ENCODE results near the gene IFITM1. TPM values are rescaled to one million over a fixed set of nuclear protein-coding genes. Genes with fewer than 3 reads are reported as not detected.
"Not testable (repeated sequence)": the region's sequence is repeated elsewhere in the genome, so short reads cannot be mapped to it uniquely, and the experiment has no call there.

Gene IFITM1
- total RNA-seq, 1 donor from 2014 or later = 379 TPM

GRCh38 chr11:306645-307371, 7.0 kb upstream of the IFITM1 start:
- H3K4me3 ChIP-seq = no peak overlapping the region
- no peaks in the 10 kb centered on the region for H3K9me3 ChIP-seq
- no peak for DNase-seq (ENCODE audit: extremely low spot score in 2 of 2)
- peaks cover 22% of the 10 kb centered on the region for H3K4me1 ChIP-seq
- H3K36me3 ChIP-seq = no peaks in the 10 kb centered on the region
- H3K27ac ChIP-seq = peak overlapping the region; percentile 52
- H3K27me3 ChIP-seq = no peaks in the 10 kb centered on the region
- intact Hi-C loops (cut with DNase I) = loop anchor here (5.0 kb wide), 1 partner anchor 50 kb away; no protein-coding TSS in a partner anchor
- TF ChIP-seq POLR2AphosphoS5 (IDR thresholded peaks at IDR 0.05; ENCODE audit: insufficient read depth in 1 of 2, low read depth in 1 of 2) (no peak), CTCF (IDR thresholded peaks at IDR 0.05) (no peak), POLR2A (IDR thresholded peaks at IDR 0.05) (no peak)

- peak in 1 of 2 donors; percentile 97 for DNase-seq (ENCODE audit: extremely low spot score in 2 of 2)
- H3K27me3 ChIP-seq, H3K9me3 ChIP-seq, H3K36me3 ChIP-seq: not testable (repeated sequence)
- intact Hi-C loops (cut with DNase I) = loop anchor here (5.0 kb wide), 1 partner anchor 49 kb away; no protein-coding TSS in a partner anchor
- peak within 1 kb of the TSS; percentile 89 for H3K27ac ChIP-seq
- H3K4me1 ChIP-seq = peaks cover 33% of the 10 kb centered on the region
- peak within 1 kb of the TSS; percentile 47 to 57 for H3K4me3 ChIP-seq
- peak in 1 of 2 donors; percentile 78 for TF ChIP-seq POLR2A (IDR thresholded peaks at IDR 0.05)
- peak in 1 of 2 donors; percentile 86 for TF ChIP-seq POLR2AphosphoS5 (IDR thresholded peaks at IDR 0.05; ENCODE audit: insufficient read depth in 1 of 2, low read depth in 1 of 2)
Measured at GRCh38 chr11:307766-308708, 5.8 kb upstream of the IFITM1 start, which contains the start of gene IFITM2. TSS of gene IFITM2 (plus strand) at chr11:307816. CDS start at chr11:308193, 377 bp downstream.

DNA sequence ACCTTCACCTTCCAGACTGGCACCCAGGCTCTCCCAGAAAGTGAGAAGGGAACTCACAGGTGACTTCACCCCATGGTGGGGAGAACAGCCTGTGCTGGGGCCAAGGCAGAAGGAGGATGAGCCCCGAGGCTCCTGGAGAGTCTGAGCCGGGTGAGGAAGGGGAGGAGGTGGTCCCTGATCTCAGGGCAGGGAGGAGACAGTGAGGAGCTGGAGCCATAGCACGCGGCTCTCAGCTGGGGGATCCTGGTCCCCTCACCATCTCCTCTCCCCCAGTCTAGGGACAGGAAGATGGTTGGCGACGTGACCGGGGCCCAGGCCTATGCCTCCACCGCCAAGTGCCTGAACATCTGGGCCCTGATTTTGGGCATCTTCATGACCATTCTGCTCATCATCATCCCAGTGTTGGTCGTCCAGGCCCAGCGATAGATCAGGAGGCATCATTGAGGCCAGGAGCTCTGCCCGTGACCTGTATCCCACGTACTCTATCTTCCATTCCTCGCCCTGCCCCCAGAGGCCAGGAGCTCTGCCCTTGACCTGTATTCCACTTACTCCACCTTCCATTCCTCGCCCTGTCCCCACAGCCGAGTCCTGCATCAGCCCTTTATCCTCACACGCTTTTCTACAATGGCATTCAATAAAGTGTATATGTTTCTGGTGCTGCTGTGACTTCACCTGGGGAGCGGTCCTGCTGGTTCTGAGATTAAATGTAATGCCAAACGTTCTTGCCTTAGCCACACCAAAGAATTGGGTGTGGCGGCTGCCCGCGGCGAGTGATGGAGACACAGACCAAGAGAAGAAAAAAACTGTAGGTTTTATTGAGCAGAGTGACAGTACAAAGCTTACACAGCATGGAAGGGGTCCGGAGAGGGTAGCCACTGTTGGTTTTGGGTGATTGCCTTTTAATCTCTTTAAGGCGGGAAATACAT, 4.8 kb upstream of the IFITM1 start:
- TF ChIP-seq CTCF (IDR thresholded peaks at IDR 0.05) = peak in 1 of 3 experiments; percentile 12
- peak; percentile 15 to 26 for TF ChIP-seq POLR2AphosphoS5 (IDR thresholded peaks at IDR 0.05; ENCODE audit: insufficient read depth in 1 of 2, low read depth in 1 of 2)
- intact Hi-C loops (cut with DNase I) = loop anchor here (5.0 kb wide), 1 partner anchor 48 kb away; no protein-coding TSS in a partner anchor
- DNase-seq (ENCODE audit: extremely low spot score in 2 of 2); H3K9me3 ChIP-seq; H3K36me3 ChIP-seq; H3K27me3 ChIP-seq: not testable (repeated sequence)
- H3K4me1 ChIP-seq = peaks cover 40% of the 10 kb centered on the region
- H3K4me3 ChIP-seq = peak overlapping the region; percentile 47 to 57
- H3K27ac ChIP-seq = peak overlapping the region; percentile 89

DNA sequence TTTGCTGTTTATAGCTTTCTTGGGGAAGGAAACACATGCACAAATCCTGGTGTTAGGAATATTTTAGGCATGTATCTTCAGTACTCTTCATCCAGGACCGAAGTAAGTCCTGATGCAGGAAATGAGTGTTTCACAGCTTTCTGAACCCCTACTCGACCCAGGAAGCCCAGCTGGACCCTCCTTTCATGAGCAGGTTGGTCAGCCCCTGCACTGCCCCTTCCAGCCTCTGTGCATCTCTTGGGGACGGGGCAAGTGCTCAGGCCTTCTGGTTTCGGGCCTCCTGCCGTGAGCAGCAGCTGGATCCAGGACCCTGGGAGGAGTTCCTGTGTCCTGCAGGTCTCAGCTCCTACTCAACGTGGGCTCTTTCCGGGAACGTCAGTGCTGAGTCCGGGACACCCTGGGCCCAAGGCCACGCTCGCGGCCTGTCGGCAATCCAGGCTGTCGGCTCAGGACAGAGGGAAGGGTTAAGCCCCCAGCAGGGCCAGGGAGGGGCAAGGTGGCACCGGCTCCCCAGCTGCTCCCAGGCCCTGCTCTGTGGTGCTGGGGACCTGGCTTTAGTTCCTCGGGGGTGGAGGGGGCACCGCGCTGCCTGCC, 3.8 kb upstream of the IFITM1 start:
- Histone ChIP-seq H3K4me1 (peaks cover 41% of the 10 kb centered on the region), H3K27ac (peak overlapping the region; percentile 89), H3K4me3 (peak overlapping the region; percentile 47 to 57)
- peak in 1 of 2 donors; percentile 51 for TF ChIP-seq POLR2AphosphoS5 (IDR thresholded peaks at IDR 0.05; ENCODE audit: insufficient read depth in 1 of 2, low read depth in 1 of 2)
- H3K27me3 ChIP-seq; H3K9me3 ChIP-seq; H3K36me3 ChIP-seq; DNase-seq (ENCODE audit: extremely low spot score in 2 of 2): not testable (repeated sequence)
- intact Hi-C loops (cut with DNase I) = loop anchor here (5.0 kb wide), 1 partner anchor 47 kb away; no protein-coding TSS in a partner anchor

- intact Hi-C loops (cut with DNase I); H3K27me3 ChIP-seq; H3K36me3 ChIP-seq; H3K9me3 ChIP-seq; DNase-seq (ENCODE audit: extremely low spot score in 2 of 2): not testable (repeated sequence)
- H3K27ac ChIP-seq = peak overlapping the region; percentile 97
- H3K4me1 ChIP-seq = peaks cover 52% of the 10 kb centered on the region
- peak overlapping the region; percentile 37 to 46 for H3K4me3 ChIP-seq
Measured at GRCh38 chr11:311013-311748, 2.7 kb upstream of the IFITM1 start.

All from vagina (tissue), 2 donors.